SK-N-SH (cell line): Measurements from ENCODE around the gene MPZL1. TPM values are rescaled to one million over a fixed set of nuclear protein-coding genes. Genes with fewer than 3 reads are reported as not detected.

ENCODE experiments used
- CTCF ChIA-PET: fragments of 300-600, 350-600 bp; formaldehyde crosslinking; extraction: SDS; loops from one replicate; lab custom pipeline; 2021; lab: Yijun Ruan, JAX
- POLR2A ChIA-PET: fragments of 350-600 bp; sonication (Branson Sonifier 250); formaldehyde crosslinking; extraction: SDS; loops from one replicate; lab custom pipeline; 2020; ENCODE audit warnings: antibody characterized with exemption, inconsistent platforms; lab: Yijun Ruan, JAX
- DNase-seq: peaks from one replicate; pipeline ENCODE4 v3.0.0; 2012
- H2AFZ ChIP-seq: fragments of 200-600 bp; sonication (generic); 2 replicates; pipeline ENCODE4 v1.8.1; 2016; ENCODE audit warnings: antibody characterized with exemption, mild to moderate bottlenecking, low read depth
- H3F3A ChIP-seq: fragments of 200-600 bp; sonication (generic); replicated peaks from 2 replicates; pipeline ENCODE3; 2016; ENCODE audit warnings: antibody characterized with exemption, mild to moderate bottlenecking; ENCODE audit not compliant: insufficient read depth
- H3K27ac ChIP-seq, 2 experiments: fragments of 200-500 bp in 1 of 2; fragments of 200-600 bp in 1 of 2; sonication (Bioruptor generic) in 1 of 2; sonication (generic), shearing (Covaris generic) in 1 of 2; 2 replicates each; pipeline versions ENCODE4 v1.5.1 to v1.6.1; 2014 to 2016; ENCODE audit warnings: low read depth in 2 of 2, inconsistent platforms in 1 of 2, low read length in 1 of 2, mild to moderate bottlenecking in 1 of 2, mixed read lengths in 1 of 2
- H3K27me3 ChIP-seq: fragments of 200-600 bp; sonication (generic), shearing (Covaris generic); 2 replicates; pipeline ENCODE4 v1.6.1; 2016; ENCODE audit warnings: mixed run types; ENCODE audit not compliant: insufficient read depth
- H3K36me3 ChIP-seq, 2 experiments: fragments of 200-500 bp in 1 of 2; fragments of 200-600 bp in 1 of 2; sonication (Bioruptor generic) in 1 of 2; sonication (generic) in 1 of 2; replicated peaks in 1 of 2; 2 replicates each; pipeline versions ENCODE3 to v1.5.1; 2014 to 2016; ENCODE audit warnings: low read length in 1 of 2, mild to moderate bottlenecking in 1 of 2; ENCODE audit not compliant: insufficient read depth in 2 of 2, control insufficient read depth in 1 of 2
- H3K4me1 ChIP-seq, 2 experiments: fragments of 200-500 bp in 1 of 2; fragments of 200-600 bp in 1 of 2; sonication (Bioruptor generic) in 1 of 2; sonication (generic), shearing (Covaris generic) in 1 of 2; 2 replicates each; pipeline versions ENCODE4 v1.5.1 to v1.6.1; 2014 to 2016; ENCODE audit warnings: low read depth in 1 of 2, low read length in 1 of 2, mixed run types in 1 of 2; ENCODE audit not compliant: insufficient read depth in 2 of 2, control insufficient read depth in 1 of 2
- H3K4me2 ChIP-seq: fragments of 200-600 bp; sonication (generic), shearing (Covaris generic); 2 replicates; pipeline ENCODE4 v1.6.1; 2017; ENCODE audit warnings: mixed run types
- H3K4me3 ChIP-seq, 2 experiments: fragments of 200-500 bp in 1 of 2; fragments of 200-600 bp in 1 of 2; sonication (Bioruptor generic) in 1 of 2; sonication (generic), shearing (Covaris generic) in 1 of 2; 2 replicates each; pipeline versions ENCODE4 v1.5.1 to v1.8.1; 2014 to 2016; ENCODE audit warnings: low read depth in 2 of 2, inconsistent platforms in 1 of 2, low read length in 1 of 2, mild to moderate bottlenecking in 1 of 2, mixed read lengths in 1 of 2, moderate library complexity in 1 of 2
- H3K79me2 ChIP-seq: fragments of 200-600 bp; sonication (generic); 2 replicates; pipeline ENCODE4 v1.8.1; 2017; ENCODE audit warnings: mild to moderate bottlenecking; ENCODE audit not compliant: insufficient read depth
- H3K9ac ChIP-seq: fragments of 200-600 bp; sonication (generic); 2 replicates; pipeline ENCODE4 v1.6.1; 2017; ENCODE audit warnings: mixed run types
- H3K9me2 ChIP-seq: fragments of 200-600 bp; sonication (generic); 2 replicates; pipeline ENCODE4 v1.6.1; 2017; ENCODE audit warnings: mixed run types
- H3K9me3 ChIP-seq: fragments of 200-600 bp; sonication (generic); 2 replicates; pipeline ENCODE4 v1.6.1; 2017; ENCODE audit warnings: mixed run types, mild to moderate bottlenecking, moderate library complexity
- H4K20me1 ChIP-seq: fragments of 200-600 bp; sonication (generic); 2 replicates; pipeline ENCODE4 v1.6.1; 2017; ENCODE audit warnings: mild to moderate bottlenecking, mixed run types; ENCODE audit not compliant: insufficient read depth
- CHD2 ChIP-seq: fragments of 150-350 bp; IDR thresholded peaks from 2 replicates; pipeline ENCODE4 v1.6.1; 2018; ENCODE audit warnings: low read length; ENCODE audit not compliant: partially characterized antibody
- FOXJ3 ChIP-seq: sonication (generic); formaldehyde crosslinking; IDR thresholded peaks from 2 replicates; pipeline ENCODE4 v1.5.1; 2020; ENCODE audit warnings: mild to moderate bottlenecking, missing genetic modification reagents
- JUND ChIP-seq: IDR thresholded peaks from 2 replicates; pipeline ENCODE4 v1.4.0; 2012
- NFIC ChIP-seq: IDR thresholded peaks from 2 replicates; pipeline ENCODE4 v1.4.0; 2012; ENCODE audit warnings: borderline replicate concordance
- RAD21 ChIP-seq: IDR thresholded peaks from 2 replicates; pipeline ENCODE4 v1.6.1; 2012; ENCODE audit warnings: mild to moderate bottlenecking, low read length
- RCOR1 ChIP-seq: fragments of 150-350 bp; IDR thresholded peaks from 2 replicates; pipeline ENCODE4 v1.6.1; 2017; ENCODE audit warnings: antibody characterized with exemption, low read length
- RFX5 ChIP-seq: IDR thresholded peaks from 2 replicates; pipeline ENCODE4 v1.6.1; 2012; ENCODE audit warnings: mild to moderate bottlenecking, improper control_type of control experiment, low read length
- RXRA ChIP-seq: IDR thresholded peaks from 2 replicates; pipeline ENCODE4 v1.4.0; 2012; ENCODE audit warnings: low read depth, mild to moderate bottlenecking, borderline replicate concordance
- SIN3A ChIP-seq: IDR thresholded peaks from 2 replicates; pipeline ENCODE4 v1.6.1; 2012; ENCODE audit warnings: low read depth, mild to moderate bottlenecking, low read length, moderate library complexity, borderline replicate concordance
- TCF12 ChIP-seq: IDR thresholded peaks from 2 replicates; pipeline ENCODE4 v1.4.0; 2012
- WGBS: methylation state at CpG from one replicate; pipeline ENCODE4 v1.1.6; 2017; ENCODE audit warnings: low lambda C conversion rate; 5-methylcytosine and 5-hydroxymethylcytosine counted together
- polyA plus RNA-seq, 3 experiments: library from polyadenylated mRNA; depleted of rRNA; stranded (reverse); fragments of >200 nt; gene quantifications; 2 replicates each; pipeline ENCODE4 v1.2.3, GENCODE V29; 2012
- TF ChIP-seq, protein P1 (sequence below): IDR thresholded peaks from 2 replicates; pipeline ENCODE4 v1.4.0; 2012; ENCODE audit warnings: low read depth, borderline replicate concordance
- TF ChIP-seq, protein P2 (sequence below): fragments of 200-600 bp; sonication (generic); IDR thresholded peaks from 2 replicates; pipeline ENCODE4 v1.6.1; 2017; ENCODE audit warnings: antibody characterized with exemption, mild to moderate bottlenecking, moderate library complexity
- TF ChIP-seq, protein P3 (sequence below): fragments of 150-350 bp; IDR thresholded peaks from 2 replicates; pipeline ENCODE4 v1.6.1; 2017; ENCODE audit warnings: antibody characterized with exemption, low read length, low read depth, borderline replicate concordance

MPZL1 gene
- polyA plus RNA-seq, 1 of the 3 experiments (the other 2 are of a cell fraction): 27.3 TPM

DNA sequence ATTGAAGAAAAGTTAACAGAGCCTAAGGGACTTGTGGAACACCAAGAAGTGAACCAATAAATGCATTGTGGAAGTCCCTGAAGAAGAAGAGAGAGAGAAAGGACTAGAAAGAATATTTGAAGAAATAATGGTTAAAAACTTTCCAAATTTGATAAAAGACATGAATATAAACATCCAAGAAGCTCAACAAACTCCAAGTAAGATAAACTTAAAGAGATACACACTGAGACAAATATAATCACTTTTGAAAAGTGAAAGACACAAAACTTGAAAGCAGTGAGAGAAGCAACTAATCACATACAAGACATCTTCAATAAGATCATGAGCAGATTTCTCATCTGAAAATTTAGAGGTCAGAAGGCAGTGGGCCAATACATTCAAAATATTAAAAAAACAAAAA lies 91.2 kb downstream of the MPZL1 start:
- Histone ChIP-seq H3K4me3 (no peak overlapping the region), H3K9ac (no peak overlapping the region), H3K9me2 (no peaks in the 10 kb centered on the region), H3K4me1 (no peaks in the 10 kb centered on the region; a peak in 1 of 4 replicates), H3K4me2 (no peak overlapping the region), H3K9me3 (peaks cover 7% of the 10 kb centered on the region; the same call in 1 of the 2 replicates), H3K36me3 (peaks cover 0 to 5% of the 10 kb centered on the region in 2 experiments), H2AFZ (no peak overlapping the region), H3F3A (no peaks in the 10 kb centered on the region), H3K27me3 (no peaks in the 10 kb centered on the region), H4K20me1 (no peaks in the 10 kb centered on the region), H3K79me2 (no peaks in the 10 kb centered on the region), H3K27ac (no peak overlapping the region)
- TF ChIP-seq JUND (no peak), FOXJ3 (CRISPR knock-in tag) (no peak), CHD2 (no peak)
- TF ChIP-seq, protein P1, sequence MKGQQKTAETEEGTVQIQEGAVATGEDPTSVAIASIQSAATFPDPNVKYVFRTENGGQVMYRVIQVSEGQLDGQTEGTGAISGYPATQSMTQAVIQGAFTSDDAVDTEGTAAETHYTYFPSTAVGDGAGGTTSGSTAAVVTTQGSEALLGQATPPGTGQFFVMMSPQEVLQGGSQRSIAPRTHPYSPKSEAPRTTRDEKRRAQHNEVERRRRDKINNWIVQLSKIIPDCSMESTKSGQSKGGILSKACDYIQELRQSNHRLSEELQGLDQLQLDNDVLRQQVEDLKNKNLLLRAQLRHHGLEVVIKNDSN: no peak
- ChIA-PET POLR2A (no interaction called here), CTCF (interaction anchor here (1.4 kb wide), 1 partner anchor 9 kb away, joined by 4 read pairs; no protein-coding TSS in a partner anchor)
- no peak for DNase-seq

DNA sequence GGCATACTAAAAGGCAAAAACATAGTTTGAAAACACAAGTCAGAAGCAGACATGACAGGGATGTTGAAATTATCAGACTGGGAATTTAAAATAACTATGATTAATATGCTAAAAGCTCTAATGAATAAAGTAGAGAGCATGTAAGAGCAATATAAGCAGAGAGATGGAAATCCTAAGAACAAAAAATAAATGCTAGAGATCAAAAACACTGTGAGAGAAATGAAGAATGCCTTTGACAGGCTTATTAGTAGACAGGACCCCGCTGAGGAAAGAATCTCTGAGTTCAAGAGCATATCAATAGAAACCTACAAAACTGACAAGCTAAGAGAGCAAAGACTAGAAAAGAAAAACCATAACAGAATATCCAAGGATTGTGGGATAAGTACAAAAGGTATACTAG lies 93.9 kb downstream of the MPZL1 start:
- peaks cover 19% of the 10 kb centered on the region for H3F3A ChIP-seq
- TF ChIP-seq SIN3A (no peak), NFIC (no peak), RFX5 (no peak), RCOR1 (no peak), RXRA (no peak), TCF12 (no peak), JUND (no peak), RAD21 (no peak)
- TF ChIP-seq, protein P2, sequence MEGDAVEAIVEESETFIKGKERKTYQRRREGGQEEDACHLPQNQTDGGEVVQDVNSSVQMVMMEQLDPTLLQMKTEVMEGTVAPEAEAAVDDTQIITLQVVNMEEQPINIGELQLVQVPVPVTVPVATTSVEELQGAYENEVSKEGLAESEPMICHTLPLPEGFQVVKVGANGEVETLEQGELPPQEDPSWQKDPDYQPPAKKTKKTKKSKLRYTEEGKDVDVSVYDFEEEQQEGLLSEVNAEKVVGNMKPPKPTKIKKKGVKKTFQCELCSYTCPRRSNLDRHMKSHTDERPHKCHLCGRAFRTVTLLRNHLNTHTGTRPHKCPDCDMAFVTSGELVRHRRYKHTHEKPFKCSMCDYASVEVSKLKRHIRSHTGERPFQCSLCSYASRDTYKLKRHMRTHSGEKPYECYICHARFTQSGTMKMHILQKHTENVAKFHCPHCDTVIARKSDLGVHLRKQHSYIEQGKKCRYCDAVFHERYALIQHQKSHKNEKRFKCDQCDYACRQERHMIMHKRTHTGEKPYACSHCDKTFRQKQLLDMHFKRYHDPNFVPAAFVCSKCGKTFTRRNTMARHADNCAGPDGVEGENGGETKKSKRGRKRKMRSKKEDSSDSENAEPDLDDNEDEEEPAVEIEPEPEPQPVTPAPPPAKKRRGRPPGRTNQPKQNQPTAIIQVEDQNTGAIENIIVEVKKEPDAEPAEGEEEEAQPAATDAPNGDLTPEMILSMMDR: no peak
- TF ChIP-seq, protein P3, sequence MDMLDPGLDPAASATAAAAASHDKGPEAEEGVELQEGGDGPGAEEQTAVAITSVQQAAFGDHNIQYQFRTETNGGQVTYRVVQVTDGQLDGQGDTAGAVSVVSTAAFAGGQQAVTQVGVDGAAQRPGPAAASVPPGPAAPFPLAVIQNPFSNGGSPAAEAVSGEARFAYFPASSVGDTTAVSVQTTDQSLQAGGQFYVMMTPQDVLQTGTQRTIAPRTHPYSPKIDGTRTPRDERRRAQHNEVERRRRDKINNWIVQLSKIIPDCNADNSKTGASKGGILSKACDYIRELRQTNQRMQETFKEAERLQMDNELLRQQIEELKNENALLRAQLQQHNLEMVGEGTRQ: no peak
- H2AFZ ChIP-seq: no peak overlapping the region
- peaks cover 7% of the 10 kb centered on the region; the same call in 1 of the 2 replicates for H3K9me3 ChIP-seq
- no peak overlapping the region for H3K27ac ChIP-seq
- H3K9ac ChIP-seq: no peak overlapping the region
- whole genome bisulfite sequencing: 97% methylated on average over 1 of the region's 1 CpG
- no peak for DNase-seq
- H3K79me2 ChIP-seq: no peaks in the 10 kb centered on the region
- no peaks in the 10 kb centered on the region for H4K20me1 ChIP-seq
- H3K4me1 ChIP-seq: peaks cover 0 to 8% of the 10 kb centered on the region in 2 experiments; a peak in 1 of 4 replicates
- no peak overlapping the region for H3K4me2 ChIP-seq
- peaks cover 0 to 5% of the 10 kb centered on the region in 2 experiments for H3K36me3 ChIP-seq
- H3K27me3 ChIP-seq: no peaks in the 10 kb centered on the region
- CTCF ChIA-PET: interaction anchor here (1.6 kb wide), 1 partner anchor 11 kb away, joined by 4 read pairs; no protein-coding TSS in a partner anchor
- H3K4me3 ChIP-seq: no peak overlapping the region
- no peaks in the 10 kb centered on the region for H3K9me2 ChIP-seq
- POLR2A ChIA-PET: no interaction called here
